K562 (cell line): ENCODE measurements around the gene ZNF485. TPM values are rescaled to one million over a fixed set of nuclear protein-coding genes. Genes with fewer than 3 reads are reported as not detected.
"Not testable (repeated sequence)": the region's sequence is repeated elsewhere in the genome, so short reads cannot be mapped to it uniquely, and the experiment has no call there.

Source experiments
- ATAC-seq: fragments of 200-7000 bp; cut with Tn5 transposase; 3 replicates; pipeline ENCODE4 v1.9.1; 2020; ENCODE audit warnings: moderate library complexity
- BruUV-seq: library from RNA; stranded (reverse); fragments of 400-500 nt; replicated peaks from 2 replicates; lab custom pipeline; 2021; lab: Mats Ljungman, UMichigan
- CTCF ChIA-PET: fragments of 300-600 bp; formaldehyde crosslinking; extraction: SDS; loops from one replicate; lab custom pipeline; 2021; ENCODE audit warnings: low intra/inter-chr PET ratio; lab: Yijun Ruan, JAX
- POLR2A ChIA-PET: fragments of 300-600, 350-650 bp; sonication (Branson Sonifier 250); formaldehyde crosslinking; extraction: SDS; loops from one replicate; lab custom pipeline; 2021; ENCODE audit warnings: antibody characterized with exemption, inconsistent platforms; lab: Yijun Ruan, JAX
- DNase-seq, 4 experiments: peaks; one replicate each; pipeline versions ENCODE4 v3.0.0 to v3.0.0-alpha.2; 2011 to 2018; ENCODE audit warnings: low spot score in 3 of 4, mixed read lengths in 3 of 4; ENCODE audit errors: extremely low read depth in 1 of 4
- FAIRE-seq: peaks from 2 replicates; lab custom pipeline; 2011; peaks lifted over from hg19 to GRCh38; lab: Jason Lieb, UNC
- H2AFZ ChIP-seq: 2 replicates; pipeline ENCODE4 v1.6.0; 2011; ENCODE audit warnings: low read depth, low read length, control low read depth, inconsistent platforms
- H3K27ac ChIP-seq: fragments of 200-600 bp; 3 replicates; pipeline ENCODE4 v1.8.0; 2011; ENCODE audit warnings: low read depth, mild to moderate bottlenecking, control low read depth, inconsistent platforms, low read length, moderate library complexity, mixed read lengths; ENCODE audit errors: extremely low read depth
- H3K27me3 ChIP-seq, 2 experiments: fragments of 300-600 bp in 1 of 2; 2 replicates in 1 of 2; 3 replicates in 1 of 2; pipeline versions ENCODE4 v1.6.0 to v1.8.0; 2011; ENCODE audit warnings: inconsistent platforms in 2 of 2, low read length in 2 of 2, mild to moderate bottlenecking in 1 of 2, mixed read lengths in 1 of 2, moderate library complexity in 1 of 2; ENCODE audit not compliant: control insufficient read depth in 2 of 2, insufficient read depth in 2 of 2
- H3K36me3 ChIP-seq: fragments of 300-600 bp; 3 replicates; pipeline ENCODE4 v1.8.0; 2011; ENCODE audit warnings: mild to moderate bottlenecking, low read length, inconsistent platforms; ENCODE audit not compliant: control insufficient read depth, insufficient read depth
- H3K4me1 ChIP-seq, 2 experiments: fragments of 200-600 bp in 1 of 2; replicated peaks in 1 of 2; 2 replicates in 1 of 2; 3 replicates in 1 of 2; pipeline versions ENCODE4 v1.5.1 to v1.8.0; 2011; ENCODE audit warnings: inconsistent platforms in 2 of 2, low read length in 2 of 2, mild to moderate bottlenecking in 1 of 2, mixed read lengths in 1 of 2, moderate library complexity in 1 of 2; ENCODE audit not compliant: control insufficient read depth in 2 of 2, insufficient read depth in 2 of 2
- H3K4me2 ChIP-seq: 2 replicates; pipeline ENCODE4 v1.6.1; 2011; ENCODE audit warnings: low read length, control low read depth, inconsistent platforms, mixed read lengths; ENCODE audit not compliant: insufficient read depth
- H3K4me3 ChIP-seq: fragments of 200-600 bp; sonication (generic), shearing (Covaris generic); 2 replicates; pipeline ENCODE4 v1.5.1; 2016; ENCODE audit warnings: control low read depth, inconsistent platforms
- H3K79me2 ChIP-seq: fragments of 200-600 bp; 3 replicates; pipeline ENCODE4 v1.8.0; 2011; ENCODE audit warnings: low read length, inconsistent platforms; ENCODE audit not compliant: control insufficient read depth, insufficient read depth
- H3K9ac ChIP-seq, 2 experiments: 2 replicates each; pipeline versions ENCODE4 v1.6.0 to v1.6.1; 2011; ENCODE audit warnings: low read depth in 2 of 2, low read length in 2 of 2, control low read depth in 1 of 2, inconsistent platforms in 1 of 2, mild to moderate bottlenecking in 1 of 2, mixed read lengths in 1 of 2; ENCODE audit not compliant: insufficient read depth in 1 of 2
- H3K9me1 ChIP-seq: one replicate; pipeline ENCODE4 v1.6.0; 2011; ENCODE audit warnings: inconsistent platforms, mild to moderate bottlenecking, low read length, moderate library complexity; ENCODE audit not compliant: control insufficient read depth, insufficient read depth
- H3K9me3 ChIP-seq: replicated peaks from 2 replicates; pipeline ENCODE4 v1.5.1; 2011; ENCODE audit warnings: low read depth, low read length, inconsistent platforms; ENCODE audit not compliant: control insufficient read depth, insufficient read depth
- H4K20me1 ChIP-seq: replicated peaks from 2 replicates; pipeline ENCODE4 v1.6.1; 2011; ENCODE audit warnings: low read length, inconsistent platforms, mixed read lengths; ENCODE audit not compliant: control insufficient read depth, insufficient read depth
- CBX3 ChIP-seq, 2 experiments: IDR thresholded peaks; 1 replicate in 1 of 2; 2 replicates in 1 of 2; pipeline ENCODE4 v1.6.1; 2012; ENCODE audit warnings: inconsistent platforms in 2 of 2, low read length in 2 of 2, borderline replicate concordance in 1 of 2, control low read depth in 1 of 2
- CBX5 ChIP-seq: IDR thresholded peaks from 2 replicates; pipeline ENCODE4 v1.6.1; 2014; ENCODE audit warnings: low read depth, borderline replicate concordance
- ETS2 ChIP-seq: IDR thresholded peaks from 2 replicates; pipeline ENCODE4 v1.6.1; 2016; ENCODE audit warnings: borderline replicate concordance, missing genetic modification characterization, mild to moderate bottlenecking, moderate library complexity, missing compliant biosample characterization; ENCODE audit not compliant: poor library complexity, severe bottlenecking
- HDAC6 ChIP-seq: IDR thresholded peaks from 2 replicates; pipeline ENCODE4 v1.6.1; 2012; ENCODE audit warnings: low read depth, mild to moderate bottlenecking, control low read depth, inconsistent platforms, low read length, moderate library complexity
- MED1 ChIP-seq: sonication (generic); formaldehyde crosslinking; IDR thresholded peaks from 2 replicates; pipeline ENCODE4 v1.8.1; 2023; ENCODE audit warnings: missing genetic modification reagents, borderline replicate concordance
- NCOR1 ChIP-seq: fragments of 450-650 bp; IDR thresholded peaks from 2 replicates; pipeline ENCODE4 v1.6.1; 2016; ENCODE audit warnings: mild to moderate bottlenecking, moderate library complexity
- NR1H2 ChIP-seq: sonication (generic); formaldehyde crosslinking; IDR thresholded peaks from 2 replicates; pipeline ENCODE4 v1.4.0; 2020; ENCODE audit warnings: mild to moderate bottlenecking, missing genetic modification reagents
- PHF21A ChIP-seq: fragments of 450-650 bp; IDR thresholded peaks from 2 replicates; pipeline ENCODE4 v1.6.1; 2017; ENCODE audit warnings: low read depth, borderline replicate concordance
- PURB ChIP-seq: sonication (generic); formaldehyde crosslinking; IDR thresholded peaks from 2 replicates; pipeline ENCODE4 v1.9.0; 2021; ENCODE audit warnings: low read depth, mild to moderate bottlenecking, missing genetic modification reagents
- SMARCA4 ChIP-seq: fragments of 450-650 bp; IDR thresholded peaks from 2 replicates; pipeline ENCODE4 v1.6.1; 2016
- THRAP3 ChIP-seq: fragments of 450-650 bp; IDR thresholded peaks from 2 replicates; pipeline ENCODE4 v1.6.1; 2016; ENCODE audit warnings: mild to moderate bottlenecking, inconsistent platforms, borderline replicate concordance
- TRIM28 ChIP-seq: fragments of 450-650 bp; IDR thresholded peaks from 2 replicates; pipeline ENCODE4 v1.6.1; 2017
- ZFP36 ChIP-seq: fragments of 150-350 bp; IDR thresholded peaks from 2 replicates; pipeline ENCODE4 v1.6.1; 2018; ENCODE audit warnings: low read length, low read depth; ENCODE audit not compliant: partially characterized antibody
- ZFPM2 ChIP-seq: fragments of 250-450 bp; sonication (Bioruptor Pico); IDR thresholded peaks from 2 replicates; pipeline ENCODE4 v1.5.1; 2022; ENCODE audit warnings: mild to moderate bottlenecking
- ZNF184 ChIP-seq: sonication (generic); formaldehyde crosslinking; IDR thresholded peaks from 2 replicates; pipeline ENCODE4 v1.5.0; 2020; ENCODE audit warnings: missing genetic modification reagents
- WGBS: fragments of 100-300 bp; shearing (Covaris generic); methylation state at CpG from one replicate; pipeline ENCODE4 v1.1.6; 2016; ENCODE audit warnings: low coverage, mixed read lengths; ENCODE audit not compliant: insufficient coverage; ENCODE audit errors: missing lambda C conversion rate; 5-methylcytosine and 5-hydroxymethylcytosine counted together
- in situ Hi-C: fragments of 300-500 bp; cut with MboI; formaldehyde crosslinking; loops from 4 replicates; pipeline ENCODE4 v1.15.0; 2018; ENCODE audit warnings: inconsistent platforms, mixed read lengths
- intact Hi-C: fragments of 100-400 bp; cut with micrococcal nuclease; formaldehyde crosslinking; loops from 2 replicates; pipeline ENCODE4 v1.14.2; 2022
- polyA plus RNA-seq, 8 experiments: library from polyadenylated mRNA; depleted of rRNA in 4 of 8; stranded (reverse) in 5 of 8; unstranded in 3 of 8; fragments of >200 nt; fragmentation: Nextera tagmentation in 2 of 8; fragmentation: Illumina TruSeq in 1 of 8; extraction: Ambion mirVana in 2 of 8; extraction: Trizol in 1 of 8; gene quantifications; 2 replicates each; pipeline versions ENCODE4 v1.2.1 to v1.2.3, GENCODE V29; 2011 to 2014; ENCODE audit warnings: inconsistent platforms in 1 of 8, missing spikeins in 1 of 8
- total RNA-seq, 7 experiments: library from RNA; depleted of rRNA in 6 of 7; stranded (reverse); fragments of >200 nt in 6 of 7; fragmentation: Illumina TruSeq in 2 of 7; extraction: Trizol in 2 of 7; gene quantifications; 2 replicates each; pipeline versions ENCODE4 v1.2.1 to v1.2.3, GENCODE V29; 2011 to 2021; ENCODE audit warnings: low replicate concordance in 1 of 7
- TF ChIP-seq, protein P1 (sequence below): sonication (generic); formaldehyde crosslinking; IDR thresholded peaks from 2 replicates; pipeline ENCODE4 v1.8.1; 2022; ENCODE audit warnings: missing genetic modification reagents

Gene ZNF485
- total and polyA plus RNA-seq, 9 of the 15 experiments (the other 6 are each of a cell fraction or from before 2014, with no cell fraction given): 8.0 to 18.7 (median 11.9) TPM

DNA sequence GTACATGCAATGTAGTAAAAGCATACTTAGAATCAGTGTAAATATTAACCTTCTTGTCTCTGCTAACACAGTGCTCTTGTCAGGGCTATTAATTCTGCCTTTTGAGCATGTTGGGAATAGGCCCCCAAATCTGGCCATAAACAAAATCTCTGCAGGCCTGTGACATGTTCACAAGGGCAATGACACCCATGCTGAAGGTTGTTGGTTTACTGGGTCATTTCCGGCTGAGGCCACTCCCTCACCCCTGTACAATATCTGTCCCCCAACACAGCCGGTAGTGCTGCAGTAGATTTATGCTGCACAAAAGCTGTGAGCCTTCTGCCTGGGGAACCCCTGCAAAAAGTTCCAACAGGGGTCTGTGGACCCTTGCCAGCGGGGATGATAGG is 19.5 kb upstream of the ZNF485 start:
- Histone ChIP-seq H2AFZ (peak overlapping the region; percentile 72; the same call in 1 of the 2 replicates), H3K27me3 (peaks cover 0 to 10% of the 10 kb centered on the region in 2 experiments; a peak in 2 of 5 replicates)
- H3K79me2 ChIP-seq, H3K4me1 ChIP-seq, ATAC-seq, H3K4me3 ChIP-seq, H3K9me3 ChIP-seq, H4K20me1 ChIP-seq, BruUV-seq, in situ Hi-C loops, H3K4me2 ChIP-seq, H3K9me1 ChIP-seq, DNase-seq, H3K36me3 ChIP-seq, H3K27ac ChIP-seq, intact Hi-C loops, FAIRE-seq, H3K9ac ChIP-seq, CTCF ChIA-PET: not testable (repeated sequence)
- 0 out of 2 replicates have a peak, but pooled peaks have one; percentile 38 for TF ChIP-seq PHF21A
- WGBS: 13% methylated on average over 3 of the region's 3 CpGs
- POLR2A ChIA-PET: interaction anchor here (0.7 kb wide), 1 partner anchor 8 kb away, joined by 3 read pairs; no protein-coding TSS in a partner anchor

DNA sequence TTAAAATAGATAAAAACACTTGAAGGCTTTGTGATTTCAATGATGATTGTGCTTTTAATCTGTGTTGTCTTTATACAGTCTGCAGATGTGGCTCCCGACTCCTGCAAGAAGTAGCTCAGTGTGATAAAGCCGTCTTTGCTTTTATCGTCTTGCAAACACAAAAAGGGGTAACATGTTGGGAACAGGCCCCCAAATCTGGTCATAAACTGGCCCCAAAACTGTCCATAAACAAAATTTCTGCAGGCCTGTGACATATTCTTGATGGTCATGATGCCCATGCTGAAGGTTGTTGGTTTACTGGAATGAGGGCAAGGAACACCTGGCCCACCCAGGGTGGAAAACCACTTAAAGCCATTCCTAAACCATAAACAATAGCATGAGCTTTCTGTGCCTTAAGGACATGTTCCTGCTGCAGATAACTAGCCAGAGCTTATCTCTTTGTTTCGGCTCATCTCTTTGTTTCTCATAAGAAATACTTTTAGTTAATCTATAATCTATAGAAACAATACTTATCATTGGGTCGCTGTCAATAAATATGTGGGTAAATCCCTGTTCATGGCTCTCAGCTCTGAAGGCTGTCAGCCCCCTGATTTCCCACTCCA is 14.8 kb upstream of the ZNF485 start:
- Histone ChIP-seq H3K9me3 (peaks cover 11% of the 10 kb centered on the region), H2AFZ (no peak overlapping the region), H3K4me3 (no peak overlapping the region), H4K20me1 (no peaks in the 10 kb centered on the region), H3K27ac (no peak overlapping the region), H3K9me1 (no peaks in the 10 kb centered on the region), H3K36me3 (no peaks in the 10 kb centered on the region), H3K4me1 (peaks cover 10 to 14% of the 10 kb centered on the region in 2 experiments; a peak in 4 of 5 replicates), H3K27me3 (peaks cover 0 to 8% of the 10 kb centered on the region in 2 experiments; a peak in 2 of 5 replicates), H3K4me2 (no peak overlapping the region), H3K79me2 (no peaks in the 10 kb centered on the region), H3K9ac (no peak overlapping the region)
- DNase-seq (no peak), ATAC-seq (no peak), FAIRE-seq (no peak)
- ChIA-PET POLR2A (no interaction called here), CTCF (interaction anchor here (0.6 kb wide), 1 partner anchor 170 kb away, joined by 4 read pairs; no protein-coding TSS in a partner anchor)
- no TSS peak for BruUV-seq
- in situ Hi-C loops (no loop called here), intact Hi-C loops (no loop called here)
- WGBS: 5% methylated on average over 5 of the region's 5 CpGs
- no peak for TF ChIP-seq NCOR1
- TF ChIP-seq ZFPM2: no peak
- peak; percentile 85 for TF ChIP-seq ZNF184
- no peak for TF ChIP-seq SMARCA4
- peak; percentile 68; the same call in 1 of the 2 replicates for TF ChIP-seq CBX5
- no peak for TF ChIP-seq NR1H2 (CRISPR knock-in tag)
- no peak for TF ChIP-seq ZFP36
- peak in 1 of 2 experiments; percentile 87; a peak in 2 of 3 replicates for TF ChIP-seq CBX3 (IDR thresholded peaks at IDR 0.05; ENCODE audit: borderline replicate concordance in 1 of 2, low read length in 2 of 2)
- TF ChIP-seq TRIM28: peak; percentile 91
- no peak for TF ChIP-seq MED1
- TF ChIP-seq, protein P1, sequence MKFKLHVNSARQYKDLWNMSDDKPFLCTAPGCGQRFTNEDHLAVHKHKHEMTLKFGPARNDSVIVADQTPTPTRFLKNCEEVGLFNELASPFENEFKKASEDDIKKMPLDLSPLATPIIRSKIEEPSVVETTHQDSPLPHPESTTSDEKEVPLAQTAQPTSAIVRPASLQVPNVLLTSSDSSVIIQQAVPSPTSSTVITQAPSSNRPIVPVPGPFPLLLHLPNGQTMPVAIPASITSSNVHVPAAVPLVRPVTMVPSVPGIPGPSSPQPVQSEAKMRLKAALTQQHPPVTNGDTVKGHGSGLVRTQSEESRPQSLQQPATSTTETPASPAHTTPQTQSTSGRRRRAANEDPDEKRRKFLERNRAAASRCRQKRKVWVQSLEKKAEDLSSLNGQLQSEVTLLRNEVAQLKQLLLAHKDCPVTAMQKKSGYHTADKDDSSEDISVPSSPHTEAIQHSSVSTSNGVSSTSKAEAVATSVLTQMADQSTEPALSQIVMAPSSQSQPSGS: no peak
- no peak for TF ChIP-seq ETS2 (tag)
- no peak for TF ChIP-seq THRAP3
- no peak for TF ChIP-seq PURB (CRISPR knock-in tag)
- no peak for TF ChIP-seq HDAC6
